CD8-positive, alpha-beta memory T cell (primary cell): ENCODE results near the gene AKAP6. TPM values are rescaled to one million over a fixed set of nuclear protein-coding genes. Genes with fewer than 3 reads are reported as not detected.

Experiments
- CTCF ChIA-PET: fragments of 350-600 bp; sonication (Branson Sonifier 250); formaldehyde crosslinking; loops from one replicate; lab custom pipeline; 2021; ENCODE audit warnings: antibody characterized with exemption; lab: Charles Lee
- POLR2A ChIA-PET: fragments of 350-600 bp; sonication (Branson Sonifier 250); formaldehyde crosslinking; loops from one replicate; lab custom pipeline; 2021; ENCODE audit warnings: antibody characterized with exemption; lab: Charles Lee
- DNase-seq, 5 donors: peaks; one replicate each; pipeline versions ENCODE4 v3.0.0 to v3.0.0-alpha.2; 2020 to 2022; ENCODE audit warnings: mixed read lengths in 1 of 5
- H3K27ac ChIP-seq: one replicate; pipeline ENCODE4 v1.7.0; 2013; ENCODE audit warnings: low read depth, mild to moderate bottlenecking, low read length, moderate library complexity
- H3K27me3 ChIP-seq: 2 replicates; pipeline ENCODE4 v1.7.0; 2013; ENCODE audit warnings: low read length, mild to moderate bottlenecking; ENCODE audit not compliant: insufficient read depth, poor library complexity, severe bottlenecking
- H3K36me3 ChIP-seq: 2 replicates; pipeline ENCODE4 v1.7.0; 2013; ENCODE audit warnings: mild to moderate bottlenecking, low read length, moderate library complexity; ENCODE audit not compliant: insufficient read depth
- H3K4me1 ChIP-seq: 2 replicates; pipeline ENCODE4 v1.7.0; 2013; ENCODE audit warnings: mild to moderate bottlenecking, low read length, moderate library complexity; ENCODE audit not compliant: insufficient read depth
- H3K4me3 ChIP-seq: 2 replicates; pipeline ENCODE4 v1.7.0; 2013; ENCODE audit warnings: mild to moderate bottlenecking, low read length
- H3K9me3 ChIP-seq: 2 replicates; pipeline ENCODE4 v1.7.0; 2013; ENCODE audit warnings: mild to moderate bottlenecking, low read length
- H3K27ac Mint-ChIP-seq, 8 donors: one replicate each; pipeline ENCODE4 v1.8.0; 2020 to 2021; ENCODE audit warnings: mixed read lengths in 8 of 8, mild to moderate bottlenecking in 6 of 8, inconsistent platforms in 3 of 8, moderate library complexity in 3 of 8
- H3K27me3 Mint-ChIP-seq, 2 donors: one replicate each; pipeline ENCODE4 v1.8.0; 2020 to 2021; ENCODE audit warnings: mixed read lengths in 2 of 2, mild to moderate bottlenecking in 1 of 2, moderate library complexity in 1 of 2
- H3K36me3 Mint-ChIP-seq, 3 donors: one replicate each; pipeline ENCODE4 v1.8.0; 2020 to 2021; ENCODE audit warnings: mixed read lengths in 3 of 3, inconsistent platforms in 1 of 3, mild to moderate bottlenecking in 1 of 3
- H3K4me1 Mint-ChIP-seq, 3 donors: one replicate each; pipeline ENCODE4 v1.8.0; 2020 to 2021; ENCODE audit warnings: mixed read lengths in 3 of 3, inconsistent platforms in 1 of 3, mild to moderate bottlenecking in 1 of 3
- H3K4me3 Mint-ChIP-seq, 7 donors: one replicate each; pipeline ENCODE4 v1.8.0; 2020 to 2021; ENCODE audit warnings: mixed read lengths in 7 of 7, mild to moderate bottlenecking in 6 of 7, moderate library complexity in 4 of 7, inconsistent platforms in 2 of 7
- H3K9me3 Mint-ChIP-seq, 5 donors: one replicate each; pipeline ENCODE4 v1.8.0; 2020 to 2022; ENCODE audit warnings: mixed read lengths in 5 of 5, mild to moderate bottlenecking in 3 of 5, moderate library complexity in 2 of 5, inconsistent platforms in 1 of 5
- polyA plus RNA-seq: library from polyadenylated mRNA; unstranded; fragments of 300-500 nt; fragmentation: Illumina TruSeq; gene quantifications from one replicate; pipeline ENCODE4 v1.2.3, GENCODE V29; 2021
- total RNA-seq, 2 experiments: library from RNA; stranded (reverse); gene quantifications; one replicate each; pipeline ENCODE4 v1.2.3, GENCODE V29; 2021

Gene AKAP6
- total and polyA plus RNA-seq, 3 experiments from 2014 or later, result 0.49 to 1.5 (median 1.4) TPM

DNA sequence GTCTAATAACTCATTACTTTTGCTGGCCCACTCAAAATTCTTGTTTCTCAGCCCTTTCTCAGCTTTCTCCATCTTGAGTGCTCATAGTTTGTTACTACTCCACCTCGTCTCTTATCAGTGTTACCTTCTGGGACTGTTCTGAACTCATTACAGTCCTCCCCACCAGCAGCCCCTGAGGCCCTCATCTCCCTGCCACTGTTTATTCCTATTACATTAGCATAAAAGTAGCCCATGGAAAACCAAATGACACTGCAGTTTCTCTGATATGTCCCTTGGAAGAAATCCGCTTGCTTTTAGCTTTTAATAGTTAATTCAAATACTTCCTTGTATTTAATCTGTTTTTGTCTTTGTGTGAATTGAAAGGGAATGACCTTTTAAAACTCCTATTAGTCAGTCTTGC, 7.6 kb downstream of the AKAP6 start:
- Histone ChIP-seq H3K4me1 (no peaks in the 10 kb centered on the region), H3K9me3 (no peaks in the 10 kb centered on the region), H3K36me3 (no peaks in the 10 kb centered on the region), H3K27me3 (no peaks in the 10 kb centered on the region), H3K27ac (no peak overlapping the region), H3K4me3 (no peak overlapping the region)
- ChIA-PET CTCF (no interaction called here), POLR2A (no interaction called here)
- Mint-ChIP-seq H3K36me3 (no peaks in the 10 kb centered on the region), H3K4me1 (no peaks in the 10 kb centered on the region), H3K9me3 (peaks cover 0 to 2% (median 0%) of the 10 kb centered on the region in 5 donors), H3K4me3 (no peak overlapping the region), H3K27ac (no peak overlapping the region), H3K27me3 (peaks cover 0 to 2% of the 10 kb centered on the region in 2 donors)
- no peak for DNase-seq

DNA sequence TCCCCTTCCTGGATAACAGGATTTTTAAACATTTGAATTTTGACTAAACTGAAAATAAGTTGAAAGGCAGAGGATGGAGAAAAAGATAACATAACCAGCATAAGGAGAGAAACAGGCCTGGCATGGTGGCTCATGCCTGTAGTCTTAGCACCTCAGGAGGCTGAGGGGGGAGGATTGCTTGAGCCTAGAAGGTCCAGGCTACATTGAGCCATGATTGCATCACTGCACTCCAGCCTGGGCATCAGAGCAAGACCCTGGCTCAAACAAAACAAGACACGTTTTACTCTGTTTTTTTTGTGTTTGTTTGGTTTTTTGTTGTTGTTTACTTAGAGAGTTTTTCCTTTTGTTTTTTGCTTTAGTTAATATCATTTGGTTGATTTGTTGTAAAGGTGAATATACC, 8.7 kb downstream of the AKAP6 start:
- Mint-ChIP-seq H3K27ac (no peak overlapping the region), H3K36me3 (no peaks in the 10 kb centered on the region), H3K4me1 (no peaks in the 10 kb centered on the region), H3K27me3 (peaks cover 0 to 2% of the 10 kb centered on the region in 2 donors), H3K4me3 (no peak overlapping the region), H3K9me3 (peaks cover 0 to 2% (median 0%) of the 10 kb centered on the region in 5 donors)
- Histone ChIP-seq H3K9me3 (no peaks in the 10 kb centered on the region), H3K27me3 (no peaks in the 10 kb centered on the region), H3K4me1 (no peaks in the 10 kb centered on the region), H3K27ac (no peak overlapping the region), H3K4me3 (no peak overlapping the region), H3K36me3 (no peaks in the 10 kb centered on the region)
- ChIA-PET POLR2A (no interaction called here), CTCF (no interaction called here)
- DNase-seq, result no peak

GRCh38 chr14:32339188-32339587, 10.1 kb downstream of the AKAP6 start:
- Histone ChIP-seq H3K4me1 (no peaks in the 10 kb centered on the region), H3K27me3 (no peaks in the 10 kb centered on the region), H3K27ac (no peak overlapping the region), H3K9me3 (no peaks in the 10 kb centered on the region), H3K36me3 (no peaks in the 10 kb centered on the region), H3K4me3 (no peak overlapping the region)
- Mint-ChIP-seq H3K27ac (no peak overlapping the region), H3K27me3 (peaks cover 0 to 2% of the 10 kb centered on the region in 2 donors), H3K4me1 (no peaks in the 10 kb centered on the region), H3K9me3 (peaks cover 0 to 3% (median 0%) of the 10 kb centered on the region in 5 donors), H3K4me3 (no peak overlapping the region), H3K36me3 (no peaks in the 10 kb centered on the region)
- POLR2A ChIA-PET, result no interaction called here
- CTCF ChIA-PET, result no interaction called here
- DNase-seq, result no peak

GRCh38 chr14:32341947-32342846, 13.1 kb downstream of the AKAP6 start:
- Mint-ChIP-seq H3K4me1 (no peaks in the 10 kb centered on the region), H3K27me3 (peaks cover 0 to 2% of the 10 kb centered on the region in 2 donors), H3K36me3 (no peaks in the 10 kb centered on the region), H3K27ac (no peak overlapping the region), H3K9me3 (peaks cover 0 to 3% (median 0%) of the 10 kb centered on the region in 5 donors), H3K4me3 (no peak overlapping the region)
- no peaks in the 10 kb centered on the region for H3K27me3 ChIP-seq
- CTCF ChIA-PET, result no interaction called here
- no peak overlapping the region for H3K27ac ChIP-seq
- DNase-seq, result no peak
- H3K36me3 ChIP-seq, result no peaks in the 10 kb centered on the region
- no peaks in the 10 kb centered on the region for H3K4me1 ChIP-seq
- no peaks in the 10 kb centered on the region for H3K9me3 ChIP-seq
- POLR2A ChIA-PET, result no interaction called here
- no peak overlapping the region for H3K4me3 ChIP-seq

GRCh38 chr14:32342847-32343194, 13.7 kb downstream of the AKAP6 start:
- no peak overlapping the region for H3K4me3 Mint-ChIP-seq
- H3K36me3 ChIP-seq, result no peaks in the 10 kb centered on the region
- H3K27me3 ChIP-seq, result no peaks in the 10 kb centered on the region
- no peaks in the 10 kb centered on the region for H3K36me3 Mint-ChIP-seq
- no peak overlapping the region for H3K27ac Mint-ChIP-seq
- DNase-seq, result no peak
- peaks cover 0 to 2% of the 10 kb centered on the region in 2 donors for H3K27me3 Mint-ChIP-seq
- H3K9me3 ChIP-seq, result no peaks in the 10 kb centered on the region
- peaks cover 0 to 3% (median 0%) of the 10 kb centered on the region in 5 donors for H3K9me3 Mint-ChIP-seq
- CTCF ChIA-PET, result no interaction called here
- H3K27ac ChIP-seq, result no peak overlapping the region
- H3K4me1 ChIP-seq, result no peaks in the 10 kb centered on the region
- POLR2A ChIA-PET, result no interaction called here
- H3K4me3 ChIP-seq, result no peak overlapping the region
- no peaks in the 10 kb centered on the region for H3K4me1 Mint-ChIP-seq

GRCh38 chr14:32343926-32344430, 14.9 kb downstream of the AKAP6 start:
- CTCF ChIA-PET, result no interaction called here
- Mint-ChIP-seq H3K9me3 (peaks cover 0 to 3% (median 0%) of the 10 kb centered on the region in 5 donors), H3K36me3 (no peaks in the 10 kb centered on the region), H3K27me3 (peaks cover 0 to 2% of the 10 kb centered on the region in 2 donors), H3K27ac (no peak overlapping the region), H3K4me1 (no peaks in the 10 kb centered on the region), H3K4me3 (no peak overlapping the region)
- H3K9me3 ChIP-seq, result no peaks in the 10 kb centered on the region
- no peak for DNase-seq
- H3K36me3 ChIP-seq, result no peaks in the 10 kb centered on the region
- H3K27me3 ChIP-seq, result no peaks in the 10 kb centered on the region
- POLR2A ChIA-PET, result no interaction called here
- H3K4me1 ChIP-seq, result no peaks in the 10 kb centered on the region
- H3K4me3 ChIP-seq, result no peak overlapping the region
- H3K27ac ChIP-seq, result no peak overlapping the region

GRCh38 chr14:32345311-32345791, 16.3 kb downstream of the AKAP6 start:
- CTCF ChIA-PET, result no interaction called here
- H3K36me3 Mint-ChIP-seq, result no peaks in the 10 kb centered on the region
- H3K27ac ChIP-seq, result no peak overlapping the region
- H3K4me3 Mint-ChIP-seq, result no peak overlapping the region
- no peak for DNase-seq
- H3K4me1 Mint-ChIP-seq, result no peaks in the 10 kb centered on the region
- no peaks in the 10 kb centered on the region for H3K4me1 ChIP-seq
- no peak overlapping the region for H3K4me3 ChIP-seq
- peaks cover 0 to 3% (median 0%) of the 10 kb centered on the region in 5 donors for H3K9me3 Mint-ChIP-seq
- no peaks in the 10 kb centered on the region for H3K36me3 ChIP-seq
- no peaks in the 10 kb centered on the region for H3K27me3 ChIP-seq
- H3K9me3 ChIP-seq, result no peaks in the 10 kb centered on the region
- peaks cover 0 to 2% of the 10 kb centered on the region in 2 donors for H3K27me3 Mint-ChIP-seq
- H3K27ac Mint-ChIP-seq, result no peak overlapping the region
- POLR2A ChIA-PET, result no interaction called here

GRCh38 chr14:32349322-32349721, 20.2 kb downstream of the AKAP6 start:
- POLR2A ChIA-PET, result no interaction called here
- H3K27ac Mint-ChIP-seq, result no peak overlapping the region
- peaks cover 0 to 4% (median 0%) of the 10 kb centered on the region in 5 donors for H3K9me3 Mint-ChIP-seq
- H3K4me1 Mint-ChIP-seq, result no peaks in the 10 kb centered on the region
- CTCF ChIA-PET, result no interaction called here
- H3K27me3 Mint-ChIP-seq, result no peaks in the 10 kb centered on the region
- H3K4me3 Mint-ChIP-seq, result no peak overlapping the region
- no peak overlapping the region for H3K27ac ChIP-seq
- no peaks in the 10 kb centered on the region for H3K9me3 ChIP-seq
- H3K36me3 ChIP-seq, result no peaks in the 10 kb centered on the region
- H3K36me3 Mint-ChIP-seq, result no peaks in the 10 kb centered on the region
- no peaks in the 10 kb centered on the region for H3K27me3 ChIP-seq
- no peak for DNase-seq
- no peak overlapping the region for H3K4me3 ChIP-seq
- H3K4me1 ChIP-seq, result no peaks in the 10 kb centered on the region
